T-helper 1 cell (primary cell): ENCODE results near the gene GNPNAT1.
"Not testable (repeated sequence)": the region's sequence is repeated elsewhere in the genome, so short reads cannot be mapped to it uniquely, and the experiment has no call there.

Experiments
- DNase-seq, 5 donors: peaks; one replicate each; pipeline ENCODE4 v3.0.0-alpha.2; 2012 to 2020

Gene GNPNAT1

GRCh38 chr14:52727509-52727908 is 63.9 kb downstream of the GNPNAT1 start:
- DNase-seq = not testable (repeated sequence)
